ENCODE data around the gene UBL3. TPM values are rescaled to one million over a fixed set of nuclear protein-coding genes. Genes with fewer than 3 reads are reported as not detected.

The UBL3 gene
- total RNA-seq, 1 experiment from 2014 or later = 24.4 TPM

GRCh38 chr13:29887686-29888085 lies 37.3 kb upstream of the UBL3 start:
- DNase-seq = no peak
- no peaks in the 10 kb centered on the region for H3K36me3 ChIP-seq (ENCODE audit: low read depth)
- no peaks in the 10 kb centered on the region for H3K9me3 ChIP-seq (ENCODE audit: insufficient read depth, low read depth)
- no TSS peak for BruUV-seq (replicated peaks)
- H4K20me1 ChIP-seq (ENCODE audit: insufficient read depth) = no peaks in the 10 kb centered on the region
- H3K27me3 ChIP-seq (ENCODE audit: insufficient read depth, low read depth) = no peaks in the 10 kb centered on the region
- no peak overlapping the region for H2AFZ ChIP-seq
- no peak overlapping the region for H3K4me3 ChIP-seq
- no peak for TF ChIP-seq EZH2 (IDR thresholded peaks at IDR 0.05; ENCODE audit: low read depth)
- TF ChIP-seq CTCF (conservative IDR thresholded peaks at IDR 0.05) = no peak
- no peak overlapping the region for H3K27ac ChIP-seq
- ChIA-PET POLR2A (ENCODE audit: unreplicated experiment) (no interaction called here), CTCF (no interaction called here)
- no peaks in the 10 kb centered on the region for H3K4me1 ChIP-seq (replicated peaks; ENCODE audit: insufficient read depth)
- intact Hi-C loops (cut with micrococcal nuclease; ENCODE audit: unreplicated experiment) = no loop called here
- H3K79me2 ChIP-seq (ENCODE audit: low read depth) = no peaks in the 10 kb centered on the region
- no peak overlapping the region for H3K4me2 ChIP-seq
- no peaks in the 10 kb centered on the region for H3K9me2 ChIP-seq (ENCODE audit: insufficient read depth)
- H3F3A ChIP-seq (ENCODE audit: insufficient read depth, low read depth) = no peaks in the 10 kb centered on the region

GRCh38 chr13:29887030-29887557 lies 36.7 kb upstream of the UBL3 start:
- CTCF ChIA-PET = no interaction called here
- Histone ChIP-seq H3K4me3 (no peak overlapping the region), H4K20me1 (ENCODE audit: insufficient read depth) (no peaks in the 10 kb centered on the region), H3F3A (ENCODE audit: insufficient read depth, low read depth) (no peaks in the 10 kb centered on the region), H3K4me2 (no peak overlapping the region), H3K4me1 (replicated peaks; ENCODE audit: insufficient read depth) (no peaks in the 10 kb centered on the region), H3K79me2 (ENCODE audit: low read depth) (no peaks in the 10 kb centered on the region), H3K27me3 (ENCODE audit: insufficient read depth, low read depth) (no peaks in the 10 kb centered on the region), H3K9me3 (ENCODE audit: insufficient read depth, low read depth) (no peaks in the 10 kb centered on the region), H3K27ac (no peak overlapping the region), H3K36me3 (ENCODE audit: low read depth) (no peaks in the 10 kb centered on the region), H3K9me2 (ENCODE audit: insufficient read depth) (no peaks in the 10 kb centered on the region), H2AFZ (no peak overlapping the region)
- no TSS peak for BruUV-seq (replicated peaks)
- TF ChIP-seq CTCF (conservative IDR thresholded peaks at IDR 0.05) (no peak), EZH2 (IDR thresholded peaks at IDR 0.05; ENCODE audit: low read depth) (no peak)
- intact Hi-C loops (cut with micrococcal nuclease; ENCODE audit: unreplicated experiment) = no loop called here
- DNase-seq = no peak
- POLR2A ChIA-PET (ENCODE audit: unreplicated experiment) = no interaction called here

DNA sequence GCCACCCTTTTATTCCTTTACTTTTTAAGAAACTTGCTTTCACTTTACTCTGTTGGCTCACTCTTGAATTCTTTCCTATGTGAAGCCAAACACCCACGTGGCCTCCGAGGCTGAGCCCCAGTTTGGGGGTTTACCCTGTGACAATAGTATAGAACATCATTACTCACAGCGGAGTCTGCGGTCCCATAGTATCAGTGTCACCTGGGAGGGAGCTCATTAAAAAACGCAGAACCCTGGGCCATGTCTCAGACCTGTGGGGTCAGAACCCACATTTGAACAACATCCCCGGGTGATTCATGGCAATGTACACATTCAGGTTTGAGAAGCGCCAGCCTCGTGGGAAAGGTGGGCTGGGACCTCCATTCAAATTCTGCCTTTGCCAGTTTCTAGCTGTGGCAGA lies 36.0 kb upstream of the UBL3 start:
- H3K9me2 ChIP-seq (ENCODE audit: insufficient read depth) = no peaks in the 10 kb centered on the region
- CTCF ChIA-PET = no interaction called here
- intact Hi-C loops (cut with micrococcal nuclease; ENCODE audit: unreplicated experiment) = no loop called here

More for the DNA sequence above, 36.0 kb upstream of the UBL3 start:
- Histone ChIP-seq H3K9me3 (ENCODE audit: insufficient read depth, low read depth) (no peaks in the 10 kb centered on the region), H3K27ac (no peak overlapping the region), H3K4me1 (replicated peaks; ENCODE audit: insufficient read depth) (no peaks in the 10 kb centered on the region), H3K4me3 (no peak overlapping the region), H3F3A (ENCODE audit: insufficient read depth, low read depth) (no peaks in the 10 kb centered on the region), H3K27me3 (ENCODE audit: insufficient read depth, low read depth) (no peaks in the 10 kb centered on the region), H2AFZ (no peak overlapping the region), H3K4me2 (no peak overlapping the region), H3K36me3 (ENCODE audit: low read depth) (no peaks in the 10 kb centered on the region), H4K20me1 (ENCODE audit: insufficient read depth) (no peaks in the 10 kb centered on the region), H3K79me2 (ENCODE audit: low read depth) (no peaks in the 10 kb centered on the region)
- no TSS peak for BruUV-seq (replicated peaks)
- DNase-seq = no peak
- POLR2A ChIA-PET (ENCODE audit: unreplicated experiment) = interaction anchor here (0.6 kb wide), 1 partner anchor 1715 kb away, joined by 7 read pairs; no protein-coding TSS in a partner anchor
- TF ChIP-seq CTCF (conservative IDR thresholded peaks at IDR 0.05) = no peak
- no peak for TF ChIP-seq EZH2 (IDR thresholded peaks at IDR 0.05; ENCODE audit: low read depth)

Measured in PC-9 (cell line).